H4 (cell line): ENCODE measurements around the gene DOCK2. TPM values are rescaled to one million over a fixed set of nuclear protein-coding genes. Genes with fewer than 3 reads are reported as not detected.
"Not testable (repeated sequence)": the region's sequence is repeated elsewhere in the genome, so short reads cannot be mapped to it uniquely, and the experiment has no call there.

Experiments
- DNase-seq: peaks from one replicate; pipeline ENCODE4 v3.0.0-alpha.2; 2015; ENCODE audit warnings: low spot score
- total RNA-seq: library from RNA; depleted of rRNA; stranded (reverse); fragments of >200 nt; shearing (Covaris generic); gene quantifications from 2 replicates; pipeline ENCODE4 v1.2.3, GENCODE V29; 2014

DOCK2 gene
- total RNA-seq, 1 experiment from 2014 or later, result 1.4 TPM

- DNase-seq, result no peak
These were observed 117.7 kb downstream of the DOCK2 start for GRCh38 chr5:169754737-169755136.

- no peak for DNase-seq
These were observed 119.1 kb downstream of the DOCK2 start for GRCh38 chr5:169756071-169756765.

- no peak for DNase-seq
These were observed 119.9 kb downstream of the DOCK2 start for GRCh38 chr5:169757016-169757415.

GRCh38 chr5:169758886-169759285 is 121.8 kb downstream of the DOCK2 start:
- no peak for DNase-seq

GRCh38 chr5:169760229-169760628 is 123.2 kb downstream of the DOCK2 start:
- DNase-seq, result no peak

- DNase-seq, result no peak
These were observed 125.4 kb downstream of the DOCK2 start for GRCh38 chr5:169762338-169763095.

GRCh38 chr5:169763376-169764017 is 126.4 kb downstream of the DOCK2 start:
- DNase-seq, result no peak

- no peak for DNase-seq
These were observed 126.9 kb downstream of the DOCK2 start for GRCh38 chr5:169764018-169764378.

GRCh38 chr5:169765176-169765996 is 128.3 kb downstream of the DOCK2 start:
- DNase-seq, result no peak

GRCh38 chr5:169766943-169767342 is 129.9 kb downstream of the DOCK2 start:
- not testable (repeated sequence) for DNase-seq

GRCh38 chr5:169767938-169768337 is 130.9 kb downstream of the DOCK2 start:
- no peak for DNase-seq

- DNase-seq, result no peak
These were observed 131.3 kb downstream of the DOCK2 start for GRCh38 chr5:169768416-169768815.

GRCh38 chr5:169770109-169770508 is 133.0 kb downstream of the DOCK2 start:
- DNase-seq, result no peak

- no peak for DNase-seq
These were observed 135.2 kb downstream of the DOCK2 start for GRCh38 chr5:169772256-169772655.

- no peak for DNase-seq
These were observed 135.6 kb downstream of the DOCK2 start for GRCh38 chr5:169772688-169773087.

- no peak for DNase-seq
These were observed 140.1 kb downstream of the DOCK2 start for GRCh38 chr5:169777159-169777558.

GRCh38 chr5:169778622-169779596 is 141.8 kb downstream of the DOCK2 start:
- DNase-seq, result no peak

GRCh38 chr5:169781420-169782345 is 144.6 kb downstream of the DOCK2 start:
- DNase-seq, result no peak

- DNase-seq, result no peak
These were observed 148.9 kb downstream of the DOCK2 start for GRCh38 chr5:169785771-169786618.
